Right ventricle myocardium superior (tissue), 1 donor: ENCODE data around the gene CRYBG1. TPM values are rescaled to one million over a fixed set of nuclear protein-coding genes. Genes with fewer than 3 reads are reported as not detected.

ENCODE experiments used
- ATAC-seq: fragments of 200-7000 bp; cut with Tn5 transposase; one replicate; pipeline ENCODE4 v1.9.1; 2020; ENCODE audit warnings: mild to moderate bottlenecking; ENCODE audit not compliant: poor library complexity
- DNase-seq: peaks from one replicate; pipeline ENCODE4 v3.0.0-alpha.2; 2020
- intact Hi-C: fragments of 100-400 bp; cut with DNase I; formaldehyde crosslinking; loops from one replicate; pipeline ENCODE4 v1.11.2; 2022
- long read RNA-seq: library from polyadenylated mRNA; unstranded; transcript quantifications from one replicate; pipeline ENCODE4 v2.0.0, GENCODE V29; 2021
- total RNA-seq: library from RNA; stranded (reverse); fragmentation: NEBNext Ultra II Directional; extraction: Animal tissue kit (Norgen Biotek cat#: 25700); gene quantifications from one replicate; pipeline ENCODE4 v1.2.1, GENCODE V29; 2021
- donor health status: DM: no; HTN: yes; CAD: no; lungs with severe emphysema.

Gene CRYBG1, protein sequence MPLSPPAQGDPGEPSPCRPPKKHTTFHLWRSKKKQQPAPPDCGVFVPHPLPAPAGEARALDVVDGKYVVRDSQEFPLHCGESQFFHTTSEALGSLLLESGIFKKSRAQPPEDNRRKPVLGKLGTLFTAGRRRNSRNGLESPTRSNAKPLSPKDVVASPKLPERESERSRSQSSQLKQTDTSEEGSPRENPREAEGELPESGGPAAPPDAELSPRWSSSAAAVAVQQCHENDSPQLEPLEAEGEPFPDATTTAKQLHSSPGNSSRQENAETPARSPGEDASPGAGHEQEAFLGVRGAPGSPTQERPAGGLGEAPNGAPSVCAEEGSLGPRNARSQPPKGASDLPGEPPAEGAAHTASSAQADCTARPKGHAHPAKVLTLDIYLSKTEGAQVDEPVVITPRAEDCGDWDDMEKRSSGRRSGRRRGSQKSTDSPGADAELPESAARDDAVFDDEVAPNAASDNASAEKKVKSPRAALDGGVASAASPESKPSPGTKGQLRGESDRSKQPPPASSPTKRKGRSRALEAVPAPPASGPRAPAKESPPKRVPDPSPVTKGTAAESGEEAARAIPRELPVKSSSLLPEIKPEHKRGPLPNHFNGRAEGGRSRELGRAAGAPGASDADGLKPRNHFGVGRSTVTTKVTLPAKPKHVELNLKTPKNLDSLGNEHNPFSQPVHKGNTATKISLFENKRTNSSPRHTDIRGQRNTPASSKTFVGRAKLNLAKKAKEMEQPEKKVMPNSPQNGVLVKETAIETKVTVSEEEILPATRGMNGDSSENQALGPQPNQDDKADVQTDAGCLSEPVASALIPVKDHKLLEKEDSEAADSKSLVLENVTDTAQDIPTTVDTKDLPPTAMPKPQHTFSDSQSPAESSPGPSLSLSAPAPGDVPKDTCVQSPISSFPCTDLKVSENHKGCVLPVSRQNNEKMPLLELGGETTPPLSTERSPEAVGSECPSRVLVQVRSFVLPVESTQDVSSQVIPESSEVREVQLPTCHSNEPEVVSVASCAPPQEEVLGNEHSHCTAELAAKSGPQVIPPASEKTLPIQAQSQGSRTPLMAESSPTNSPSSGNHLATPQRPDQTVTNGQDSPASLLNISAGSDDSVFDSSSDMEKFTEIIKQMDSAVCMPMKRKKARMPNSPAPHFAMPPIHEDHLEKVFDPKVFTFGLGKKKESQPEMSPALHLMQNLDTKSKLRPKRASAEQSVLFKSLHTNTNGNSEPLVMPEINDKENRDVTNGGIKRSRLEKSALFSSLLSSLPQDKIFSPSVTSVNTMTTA (N-terminal part only)
- total RNA-seq, result 1.6 TPM
- long read RNA-seq, partial matches to known transcripts, result 1 of 1 reads
- long read RNA-seq, other reads (novel, unspliced or antisense), result 0 of 1 reads

DNA sequence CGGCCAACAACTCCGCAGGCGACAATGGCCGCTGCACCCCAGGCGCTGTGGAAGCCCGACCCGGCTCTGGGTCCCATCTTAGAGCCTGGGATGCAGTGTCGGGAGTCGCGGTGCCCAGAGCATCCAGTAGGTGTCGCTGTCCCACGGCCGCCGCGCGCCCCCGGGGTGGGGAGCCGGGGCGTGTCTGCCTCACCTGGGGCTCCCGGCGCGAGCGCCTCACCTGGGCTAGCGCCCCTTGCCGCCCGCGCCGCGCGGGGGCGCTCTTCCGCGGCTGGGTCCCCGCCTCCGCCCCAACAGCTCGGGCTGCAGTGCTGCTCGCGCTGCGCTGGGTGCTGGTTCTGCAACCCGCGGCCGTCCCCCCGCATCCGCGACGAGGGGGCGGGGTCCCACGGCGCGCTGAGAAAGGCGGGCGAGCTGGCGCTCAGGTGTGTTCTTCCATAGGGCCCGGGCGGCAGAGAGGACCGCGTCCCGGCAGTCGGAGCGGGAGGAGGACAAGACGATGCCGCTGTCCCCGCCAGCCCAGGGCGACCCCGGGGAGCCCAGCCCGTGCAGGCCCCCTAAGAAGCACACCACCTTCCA is at the start of gene CRYBG1:
CRYBG1 (plus strand) TSS at position 308 of the 579 bp plus-strand sequence; CDS start at position 500, 192 bp downstream.
- DNase-seq, result peak; percentile 57
- peak; percentile 85 for ATAC-seq
- intact Hi-C loops, result no loop called here

DNA sequence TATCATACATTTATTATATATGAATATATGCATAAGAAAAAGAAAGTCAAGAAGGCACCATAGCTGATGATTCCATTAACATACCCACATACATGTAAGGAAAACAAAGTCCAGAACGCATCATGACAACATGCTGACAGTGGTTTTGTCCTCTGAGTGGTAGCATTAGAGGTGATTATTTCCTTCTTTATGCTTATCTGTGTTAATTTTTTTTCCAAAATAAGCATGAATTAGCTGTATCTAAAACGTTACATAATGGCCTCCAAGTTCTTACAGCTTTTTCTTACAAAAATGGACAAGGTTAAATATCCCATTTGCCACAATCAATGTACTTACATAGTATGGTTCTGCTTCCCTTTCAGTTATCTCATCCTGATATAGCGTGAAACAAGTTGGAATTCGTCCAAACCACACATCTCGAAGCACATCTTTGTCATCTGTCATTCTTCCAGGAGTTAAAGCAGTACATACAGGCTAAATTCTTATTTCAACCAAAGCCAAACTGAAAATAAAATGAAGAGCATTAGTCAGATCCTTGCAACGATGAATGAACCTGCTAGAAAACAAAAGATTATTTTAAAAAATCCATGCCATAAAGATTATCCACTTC is 44.6 kb upstream of the CRYBG1 start:
- DNase-seq (no peak), ATAC-seq (no peak)
- intact Hi-C loops, result no loop called here

DNA sequence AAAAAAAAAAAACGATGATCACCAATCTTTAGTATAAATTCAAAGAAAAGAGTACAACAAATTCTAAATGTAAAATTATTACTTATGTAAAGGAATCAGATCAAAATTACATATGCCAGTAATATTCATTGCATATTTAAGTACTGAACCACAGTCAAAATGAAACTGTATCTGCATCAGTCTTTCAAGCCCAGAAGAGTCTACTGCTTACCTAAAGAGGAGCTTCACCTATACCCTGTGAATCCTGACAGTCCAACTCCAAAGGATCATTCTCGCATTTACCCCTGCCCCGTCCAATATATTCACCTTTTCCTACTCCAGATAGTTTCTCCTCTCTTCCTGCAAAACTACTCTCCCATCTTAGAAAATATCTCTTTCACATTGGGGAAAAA is 44.1 kb upstream of the CRYBG1 start:
- intact Hi-C loops, result no loop called here
- ATAC-seq, result no peak

DNA sequence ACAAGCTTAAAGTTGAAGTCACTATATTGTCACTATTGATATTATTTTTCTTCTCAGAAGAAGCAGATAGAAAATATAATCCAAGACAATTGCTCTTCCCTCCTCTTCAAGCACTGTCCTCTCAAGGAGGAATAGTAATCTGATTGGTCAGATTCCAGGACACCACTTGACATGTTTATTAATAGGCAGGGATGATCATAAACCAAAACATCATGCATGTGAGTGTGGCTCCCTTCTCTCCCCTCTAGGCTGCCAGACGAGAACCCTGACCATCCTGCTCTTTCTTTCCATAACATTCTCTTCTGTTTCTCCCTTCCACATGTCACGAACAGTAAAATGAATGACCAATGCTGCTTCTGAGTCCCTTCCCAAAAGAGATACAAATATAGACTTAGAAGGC is 42.5 kb upstream of the CRYBG1 start:
- intact Hi-C loops, result no loop called here
- DNase-seq, result no peak
- ATAC-seq, result no peak

More for the DNA sequence above, 44.1 kb upstream of the CRYBG1 start:
- no peak for DNase-seq

DNA sequence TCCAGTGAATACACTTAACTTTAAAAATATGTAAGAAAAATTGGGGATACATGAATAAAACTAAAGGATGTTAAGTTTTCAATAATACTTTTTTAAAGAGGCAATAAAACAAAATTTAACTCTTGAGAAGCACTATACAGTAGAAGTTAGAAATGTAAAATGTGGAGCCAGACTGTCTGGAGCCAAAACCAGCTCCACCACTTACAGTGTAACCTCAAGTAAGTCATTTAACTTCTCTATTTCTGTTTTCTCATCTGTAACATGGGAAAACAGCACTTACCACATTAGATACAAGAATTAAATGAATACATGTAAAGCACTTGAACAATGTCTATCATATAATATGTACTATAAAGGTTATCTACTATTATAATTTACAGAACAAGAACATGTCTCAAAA is 41.7 kb upstream of the CRYBG1 start:
- DNase-seq, result no peak
- no peak for ATAC-seq
- intact Hi-C loops, result no loop called here

DNA sequence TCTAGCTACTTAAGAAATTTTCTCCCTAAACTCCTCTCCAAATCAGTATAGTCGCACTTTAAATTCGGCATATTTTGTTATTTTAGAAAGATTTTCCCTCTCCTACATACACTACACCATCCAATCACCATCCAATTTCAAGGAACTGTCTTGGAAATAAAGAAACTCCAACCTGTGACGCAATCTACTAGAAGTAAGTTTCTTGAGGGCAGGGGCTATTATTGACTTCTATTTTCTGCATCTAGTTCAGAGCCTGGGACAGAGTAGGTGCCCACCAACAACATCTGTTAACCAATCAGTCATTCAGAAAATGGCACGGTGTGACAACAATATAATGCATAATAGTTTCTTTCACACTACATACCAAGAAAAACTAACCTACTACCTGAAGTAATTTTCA is 38.6 kb upstream of the CRYBG1 start:
- no peak for DNase-seq
- intact Hi-C loops, result no loop called here
- no peak for ATAC-seq

DNA sequence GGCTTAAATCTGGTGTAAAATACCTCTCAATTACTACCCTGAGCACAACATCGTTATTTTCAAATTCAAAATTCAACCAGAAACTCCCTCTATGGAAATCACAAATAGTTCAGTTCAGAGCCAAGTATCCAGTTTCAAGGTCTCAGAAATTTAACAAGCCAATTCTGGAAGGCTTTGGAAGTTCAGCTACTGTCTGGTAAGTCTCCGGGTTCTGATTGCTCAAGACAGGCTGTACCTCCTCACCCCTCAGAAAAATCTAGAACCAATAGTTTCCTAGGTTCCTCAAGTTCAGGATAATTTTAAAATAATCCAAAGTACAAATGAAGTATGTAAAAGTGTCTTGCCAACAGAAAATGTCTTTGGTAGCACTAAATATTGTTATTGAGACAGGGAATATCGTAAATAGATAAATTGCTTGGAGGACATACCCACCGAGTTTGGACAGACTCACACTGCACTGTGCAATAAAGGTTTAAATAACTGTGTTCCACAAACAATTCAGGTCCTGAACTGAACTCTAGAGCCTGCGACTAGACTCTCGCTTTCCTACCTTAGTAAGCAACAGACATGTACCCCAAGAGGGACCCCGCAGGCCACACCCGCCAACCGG is 35.7 kb upstream of the CRYBG1 start:
- no peak for ATAC-seq
- intact Hi-C loops, result no loop called here
- DNase-seq, result no peak

DNA sequence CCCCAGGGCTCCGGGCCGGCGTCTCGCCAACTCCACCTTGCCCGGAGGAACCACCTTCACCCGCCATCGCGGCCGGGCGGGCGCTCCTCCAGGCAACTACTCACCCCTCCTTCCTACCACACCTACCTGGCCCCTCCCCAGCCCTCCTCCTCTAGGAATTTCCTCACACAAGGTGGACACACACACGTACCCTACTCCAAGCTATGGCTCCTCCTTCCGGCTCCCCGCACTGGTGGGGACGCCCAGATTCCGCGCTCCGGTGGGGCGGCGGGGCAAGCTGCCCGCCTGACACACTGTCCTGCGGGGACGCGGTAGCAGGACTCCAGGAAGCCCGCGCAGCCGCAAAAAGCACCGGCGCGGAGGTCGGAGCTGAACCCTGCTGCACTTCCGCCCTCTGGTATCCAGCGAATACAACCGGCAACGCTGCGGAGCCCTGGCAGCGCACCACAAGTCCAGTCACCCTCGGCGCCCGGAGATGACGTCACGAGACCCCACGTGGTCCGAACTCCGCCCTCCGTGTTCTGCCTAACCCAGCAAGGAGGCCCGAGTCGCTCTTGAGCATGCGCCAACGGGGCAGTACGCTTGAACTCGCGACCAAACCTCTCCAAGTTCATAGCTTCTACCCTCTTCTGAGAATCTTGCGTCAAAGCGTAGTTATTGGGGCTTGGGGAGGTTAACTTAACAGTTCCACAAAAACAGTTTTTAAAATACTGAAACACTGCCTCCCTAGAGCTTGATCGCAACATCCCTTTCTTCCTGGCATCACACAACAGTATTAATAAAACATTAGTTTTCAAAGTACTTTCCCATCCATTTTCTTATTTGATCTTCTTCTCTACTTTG is 35.0 kb upstream of the CRYBG1 start, which contains the start of gene ATG5:
ATG5 (minus strand) TSS at position 425 of the 843 bp plus-strand sequence. CDS start 9,552 bp downstream, outside the sequence.
- intact Hi-C loops, result no loop called here
- ATAC-seq, result peak; percentile 99
- peak; percentile 100 for DNase-seq

DNA sequence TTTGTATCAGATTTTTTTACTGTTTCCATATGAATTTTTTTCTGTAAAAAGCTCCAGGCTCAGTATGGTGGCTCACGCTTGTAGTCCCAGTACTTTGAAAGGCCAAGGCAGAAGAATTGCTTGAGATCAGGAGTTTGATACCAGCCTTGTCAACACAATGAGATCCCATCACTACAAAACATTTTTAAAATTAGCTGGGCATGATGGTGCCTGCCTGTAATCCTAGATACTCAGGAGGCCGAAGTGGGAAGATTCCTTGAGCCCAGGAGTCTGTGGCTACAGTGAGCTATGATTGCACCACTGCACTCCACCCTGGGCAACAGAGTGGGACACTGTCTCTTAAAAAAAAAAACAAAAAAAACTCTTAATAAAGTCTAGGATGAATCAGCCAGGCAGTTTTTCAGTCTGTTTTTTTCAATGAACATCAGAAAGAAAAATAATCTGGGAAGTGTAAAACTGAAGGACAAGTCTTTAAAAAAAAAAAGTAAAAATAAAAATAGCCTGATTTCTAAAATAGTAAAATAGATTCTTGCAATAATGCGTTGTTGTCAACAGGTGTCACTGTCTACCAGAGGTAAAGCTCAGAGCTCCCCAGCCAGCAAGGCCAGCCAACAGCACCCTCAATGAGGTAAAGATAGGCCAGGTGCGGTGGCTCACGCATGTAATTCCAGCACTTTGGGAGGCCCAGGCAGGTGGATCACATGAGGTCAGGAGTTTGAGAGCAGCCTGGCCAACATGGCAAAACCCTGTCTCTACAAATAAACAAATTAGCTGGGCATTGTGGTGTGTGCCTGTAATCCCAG is 25.7 kb upstream of the CRYBG1 start:
- intact Hi-C loops, result loop anchor here (5.0 kb wide), 1 partner anchor 227 kb away; no protein-coding TSS in a partner anchor
- DNase-seq, result peak; percentile 46
- ATAC-seq, result peak; percentile 68

DNA sequence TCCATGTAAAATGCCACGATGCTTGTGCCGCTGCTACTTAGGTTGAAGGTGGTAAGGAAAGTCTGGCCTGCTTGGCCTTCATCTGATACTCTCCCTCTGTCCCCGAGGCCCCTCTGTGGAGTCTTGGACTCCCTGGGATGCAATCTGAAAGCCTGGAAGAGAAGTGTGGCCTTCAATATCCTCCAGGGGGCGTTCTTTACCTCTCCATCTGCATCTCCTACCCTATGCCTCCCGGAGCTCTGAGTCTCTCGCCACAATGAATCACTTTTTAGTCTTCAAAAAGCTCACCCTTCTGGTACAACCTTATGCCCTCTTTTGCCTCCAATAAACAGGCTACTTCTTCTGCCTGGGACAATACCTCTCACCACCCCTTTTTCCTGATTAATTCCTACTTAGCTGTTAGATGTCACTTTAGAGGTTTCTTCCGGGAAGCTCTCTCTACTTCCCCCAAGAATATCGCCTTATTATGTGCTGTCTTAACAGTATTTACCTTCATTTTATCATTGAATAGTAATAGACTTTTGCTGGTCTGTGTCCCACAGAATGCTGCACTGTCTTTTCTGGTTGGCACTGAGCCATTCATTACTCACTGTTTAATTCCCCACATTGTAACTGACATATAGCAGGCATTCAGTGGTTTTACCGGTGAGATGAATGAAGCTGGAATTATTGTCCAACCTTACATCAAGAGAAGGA is 21.0 kb upstream of the CRYBG1 start:
- intact Hi-C loops, result loop anchor here (5.0 kb wide), 1 partner anchor 223 kb away; no protein-coding TSS in a partner anchor
- peak; percentile 86 for ATAC-seq
- DNase-seq, result no peak

DNA sequence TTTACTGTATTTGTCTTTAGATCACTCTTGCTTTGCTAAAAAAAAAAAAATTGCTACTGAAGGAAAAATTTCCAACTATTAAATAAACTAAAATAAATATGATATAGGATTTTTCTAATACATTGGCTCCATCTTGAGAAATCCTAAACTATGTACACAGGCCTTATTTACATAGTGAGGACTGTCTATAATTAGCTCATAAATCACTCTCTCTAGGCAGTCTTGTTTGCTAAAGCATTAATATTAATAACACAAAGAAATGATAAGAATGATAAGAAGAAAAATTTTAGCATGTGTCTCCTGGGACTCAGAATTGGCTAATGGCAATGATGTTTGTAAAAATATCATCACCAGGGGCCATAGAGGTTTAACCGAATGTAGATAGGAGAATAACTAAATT is 13.3 kb upstream of the CRYBG1 start:
- intact Hi-C loops, result no loop called here
- no peak for ATAC-seq
- DNase-seq, result no peak

DNA sequence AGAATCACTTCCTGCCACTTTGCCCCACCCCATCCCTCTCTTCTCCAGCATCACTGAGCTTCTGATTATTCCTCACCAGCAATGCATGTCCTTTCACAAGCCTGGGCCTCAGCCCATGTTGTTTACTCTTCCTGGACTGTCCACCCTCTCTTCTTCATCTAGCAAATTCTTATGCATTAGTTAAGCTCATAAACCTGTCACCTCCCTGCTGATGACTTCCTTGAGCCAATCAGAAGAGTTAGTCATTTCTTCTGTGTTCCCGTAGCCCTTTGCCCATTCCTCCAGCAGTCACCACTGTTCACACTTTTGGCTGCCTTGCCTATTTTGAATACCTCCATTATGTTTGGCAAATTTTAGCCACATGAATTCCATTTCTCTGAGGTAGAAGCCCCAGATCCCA is 4.1 kb upstream of the CRYBG1 start:
- ATAC-seq, result no peak
- intact Hi-C loops, result no loop called here

DNA sequence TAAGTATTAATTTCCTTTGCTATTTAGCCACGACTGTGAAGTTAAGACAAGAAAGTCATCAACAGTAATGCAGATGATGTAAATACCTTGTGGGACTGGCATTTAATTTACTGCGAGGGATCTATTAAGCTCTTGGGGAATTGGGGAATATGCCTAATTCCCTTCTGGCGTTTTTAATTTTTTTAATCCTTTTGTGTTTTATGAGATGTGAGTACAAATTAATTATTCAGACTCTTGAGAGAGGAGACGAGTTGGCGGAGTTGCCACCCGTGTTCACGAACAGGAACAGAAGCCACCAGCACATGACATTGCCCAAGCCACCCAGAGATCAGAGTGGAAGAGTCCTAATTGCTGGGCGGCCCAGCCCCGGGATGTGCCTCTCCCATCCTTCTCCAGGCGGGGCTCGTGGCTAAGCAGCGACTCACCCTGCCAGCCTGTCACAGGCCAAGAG is 533 bp upstream of the CRYBG1 start:
- intact Hi-C loops, result no loop called here
- ATAC-seq, result no peak

More for the DNA sequence above, 4.1 kb upstream of the CRYBG1 start:
- DNase-seq, result no peak

DNA sequence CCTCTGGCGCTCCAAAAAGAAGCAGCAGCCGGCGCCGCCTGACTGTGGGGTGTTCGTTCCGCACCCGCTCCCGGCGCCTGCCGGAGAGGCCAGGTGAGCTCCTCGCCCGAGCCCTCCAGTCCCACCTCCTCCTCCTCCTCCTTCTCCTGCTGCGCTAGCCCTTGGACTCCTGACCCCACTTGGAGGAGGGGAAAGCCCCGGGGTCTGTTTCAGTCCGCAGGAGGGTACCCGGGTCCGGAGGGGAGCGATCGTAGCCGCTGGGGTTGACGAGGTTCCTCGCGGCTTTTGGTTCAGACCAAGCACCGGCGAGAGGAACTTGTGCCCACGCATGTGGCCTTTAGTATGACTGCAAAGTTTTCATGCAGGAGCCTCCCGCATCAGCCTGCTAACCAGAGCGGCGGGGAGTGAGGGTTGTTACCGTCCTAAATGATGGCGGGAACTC is 493 bp downstream of the CRYBG1 start:
- DNase-seq (peak; percentile 40), ATAC-seq (peak; percentile 41)
- intact Hi-C loops, result no loop called here

More for the DNA sequence above, 533 bp upstream of the CRYBG1 start:
- DNase-seq, result no peak
